ENCODE measurements around the gene TRIM62. TPM values are rescaled to one million over a fixed set of nuclear protein-coding genes. Genes with fewer than 3 reads are reported as not detected.

The TRIM62 gene
- total and polyA plus RNA-seq, 7 donors, result 4.0 to 14.2 (median 5.5) TPM

GRCh38 chr1:33097762-33098161, 84.1 kb downstream of the TRIM62 start:
- no peak for ATAC-seq
- Histone ChIP-seq H3K27ac (no peak overlapping the region), H3K4me3 (no peak overlapping the region), H3K9me3 (no peaks in the 10 kb centered on the region), H3K36me3 (ENCODE audit: insufficient read depth in 1 of 2, low read depth in 1 of 2) (peaks cover 0 to 14% of the 10 kb centered on the region in 2 donors), H3K4me1 (no peaks in the 10 kb centered on the region), H3K27me3 (ENCODE audit: insufficient read depth in 3 of 3, low read length in 2 of 3) (no peaks in the 10 kb centered on the region)
- TF ChIP-seq CTCF (IDR thresholded peaks at IDR 0.05), result no peak
- WGBS, 3 donors, result 90 to 93% (median 92%) methylated on average over 4 of the region's 4 CpGs
- no peak for DNase-seq
- intact Hi-C loops (cut with DNase I), result loop anchor here in 1 of 2 donors (5.0 kb wide), 1 partner anchor 515 kb away; no protein-coding TSS in a partner anchor

- no peaks in the 10 kb centered on the region for H3K4me1 ChIP-seq
- peaks cover 0 to 10% of the 10 kb centered on the region in 2 donors for H3K36me3 ChIP-seq (ENCODE audit: insufficient read depth in 1 of 2, low read depth in 1 of 2)
- H3K9me3 ChIP-seq, result no peaks in the 10 kb centered on the region
- WGBS, 3 donors, result 97 to 100% (median 98%) methylated on average over 3 of the region's 3 CpGs
- no peak for ATAC-seq
- H3K4me3 ChIP-seq, result no peak overlapping the region
- no peak for TF ChIP-seq CTCF (IDR thresholded peaks at IDR 0.05)
- no peak for DNase-seq
- no peaks in the 10 kb centered on the region for H3K27me3 ChIP-seq (ENCODE audit: insufficient read depth in 3 of 3, low read length in 2 of 3)
- no peak overlapping the region for H3K27ac ChIP-seq
- intact Hi-C loops (cut with DNase I), result loop anchor here in 1 of 2 donors (5.0 kb wide), 1 partner anchor 515 kb away; no protein-coding TSS in a partner anchor
Measured at GRCh38 chr1:33097137-33097611, 84.7 kb downstream of the TRIM62 start.

- Histone ChIP-seq H3K27ac (no peak overlapping the region), H3K36me3 (ENCODE audit: insufficient read depth in 1 of 2, low read depth in 1 of 2) (peaks cover 0 to 3% of the 10 kb centered on the region in 2 donors), H3K4me1 (no peaks in the 10 kb centered on the region), H3K4me3 (no peak overlapping the region), H3K9me3 (no peaks in the 10 kb centered on the region), H3K27me3 (ENCODE audit: insufficient read depth in 3 of 3, low read length in 2 of 3) (no peaks in the 10 kb centered on the region)
- ATAC-seq (no peak), DNase-seq (no peak)
- no peak for TF ChIP-seq CTCF (IDR thresholded peaks at IDR 0.05)
- WGBS, 3 donors, result 54 to 67% (median 59%) methylated on average over 7 of the region's 7 CpGs
- intact Hi-C loops (cut with DNase I), result loop anchor here in 1 of 2 donors (5.0 kb wide), 1 partner anchor 516 kb away; no protein-coding TSS in a partner anchor
Measured at GRCh38 chr1:33096363-33097005, 85.4 kb downstream of the TRIM62 start.

Other genes with a start within 250 kb of the TRIM62 start
- gene RNF19B, start 217.2 kb downstream of the TRIM62 start, total RNA-seq, result 10 to 100 TPM; 13.1 to 23.4 (median 18.9) TPM
- gene RNF19B, start 217.2 kb downstream of the TRIM62 start, polyA plus RNA-seq, result 10 to 100 TPM; 10.4 to 32.5 (median 15.9) TPM
- 100 to 1,000 TPM; 108 to 206 (median 130) TPM for gene AK2, start 145.2 kb downstream of the TRIM62 start, total RNA-seq
- 100 to 1,000 TPM; 152 to 270 (median 169) TPM for gene AK2, start 145.2 kb downstream of the TRIM62 start, polyA plus RNA-seq
- gene AZIN2, start 100.9 kb downstream of the TRIM62 start, total RNA-seq, result 1 to 10 TPM in 2 of 4 donors, under 1 TPM in 2; 0.17 to 3.5 (median 1.1) TPM
- 1 to 10 TPM in 1 of 3 donors, under 1 TPM in 2; 0.25 to 1.7 (median 0.61) TPM for gene AZIN2, start 100.9 kb downstream of the TRIM62 start, polyA plus RNA-seq
- gene ZNF362, start 74.4 kb upstream of the TRIM62 start, total RNA-seq, result 10 to 100 TPM; 15.2 to 20.9 (median 17.8) TPM
- 1 to 10 TPM; 6.5 to 8.7 (median 8.0) TPM for gene ZNF362, start 74.4 kb upstream of the TRIM62 start, polyA plus RNA-seq
- not detected for gene A3GALT2, start 139.1 kb upstream of the TRIM62 start, total RNA-seq
- not detected for gene A3GALT2, start 139.1 kb upstream of the TRIM62 start, polyA plus RNA-seq
- 100 to 1,000 TPM in 3 of 4 donors, 10 to 100 TPM in 1; 74.1 to 427 (median 339) TPM for gene PHC2, start 249.1 kb upstream of the TRIM62 start, total RNA-seq
- gene PHC2, start 249.1 kb upstream of the TRIM62 start, polyA plus RNA-seq, result 100 to 1,000 TPM; 221 to 393 (median 338) TPM

Data from psoas muscle (tissue), 8 donors.